Subcutaneous abdominal adipose tissue (tissue), 5 donors: Measurements from ENCODE around the gene GOPC.
A peak's percentile ranks its signal among the peaks of the same experiment; 100 is the strongest.

Experiments used
- H3K27ac ChIP-seq: one replicate; pipeline ENCODE4 v1.7.0; 2013; ENCODE audit warnings: low read depth, mild to moderate bottlenecking, inconsistent platforms, low read length, moderate library complexity
- H3K27me3 ChIP-seq, 5 donors: one replicate each; pipeline ENCODE4 v1.7.0; 2013; ENCODE audit warnings: low read length in 5 of 5, inconsistent platforms in 1 of 5; ENCODE audit not compliant: control insufficient read depth in 5 of 5, insufficient read depth in 4 of 5
- H3K36me3 ChIP-seq, 5 donors: one replicate each; pipeline ENCODE4 v1.7.0; 2013; ENCODE audit warnings: low read length in 5 of 5; ENCODE audit not compliant: control insufficient read depth in 5 of 5, insufficient read depth in 5 of 5
- H3K4me1 ChIP-seq, 5 donors: one replicate each; pipeline ENCODE4 v1.7.0; 2013; ENCODE audit warnings: low read length in 5 of 5, mild to moderate bottlenecking in 3 of 5, moderate library complexity in 1 of 5; ENCODE audit not compliant: control insufficient read depth in 5 of 5, insufficient read depth in 5 of 5
- H3K4me3 ChIP-seq, 5 donors: one replicate each; pipeline ENCODE4 v1.7.0; 2013; ENCODE audit warnings: low read length in 5 of 5, low read depth in 1 of 5
- H3K9ac ChIP-seq, 5 donors: one replicate each; pipeline ENCODE4 v1.7.0; 2013; ENCODE audit warnings: low read length in 5 of 5, mild to moderate bottlenecking in 4 of 5, moderate library complexity in 3 of 5
- H3K9me3 ChIP-seq, 5 donors: one replicate each; pipeline ENCODE4 v1.7.0; 2013; ENCODE audit warnings: low read length in 5 of 5; ENCODE audit not compliant: control insufficient read depth in 5 of 5
- donor health status: healthy.
- donor health status: healthy.
- donor health status: healthy.
- donor health status: healthy.
- donor health status: healthy.

Gene GOPC

GRCh38 chr6:117550618-117551242, 51.6 kb downstream of the GOPC start:
- peaks cover 0 to 14% (median 9%) of the 10 kb centered on the region in 5 donors for H3K4me1 ChIP-seq

GRCh38 chr6:117550078-117550600, 52.2 kb downstream of the GOPC start:
- H3K9ac ChIP-seq, result no peak overlapping the region
- H3K4me3 ChIP-seq, result no peak overlapping the region
- peaks cover 0 to 32% (median 17%) of the 10 kb centered on the region in 5 donors for H3K36me3 ChIP-seq
- H3K27me3 ChIP-seq, result no peaks in the 10 kb centered on the region
- H3K4me1 ChIP-seq, result peaks cover 0 to 14% (median 9%) of the 10 kb centered on the region in 5 donors
- H3K9me3 ChIP-seq, result no peaks in the 10 kb centered on the region
- no peak overlapping the region for H3K27ac ChIP-seq

More at GRCh38 chr6:117550618-117551242, 51.6 kb downstream of the GOPC start:
- Histone ChIP-seq H3K9me3 (no peaks in the 10 kb centered on the region), H3K9ac (no peak overlapping the region), H3K4me3 (no peak overlapping the region), H3K27ac (no peak overlapping the region), H3K36me3 (peaks cover 0 to 26% (median 11%) of the 10 kb centered on the region in 5 donors), H3K27me3 (no peaks in the 10 kb centered on the region)

- no peak overlapping the region for H3K27ac ChIP-seq
- H3K9me3 ChIP-seq, result no peaks in the 10 kb centered on the region
- no peak overlapping the region for H3K4me3 ChIP-seq
- H3K36me3 ChIP-seq, result peaks cover 0 to 36% (median 20%) of the 10 kb centered on the region in 5 donors
- no peak overlapping the region for H3K9ac ChIP-seq
- H3K27me3 ChIP-seq, result no peaks in the 10 kb centered on the region
- H3K4me1 ChIP-seq, result peaks cover 0 to 14% (median 9%) of the 10 kb centered on the region in 5 donors
Measured at GRCh38 chr6:117549611-117550010, 52.7 kb downstream of the GOPC start.

- Histone ChIP-seq H3K9me3 (no peaks in the 10 kb centered on the region), H3K27ac (no peak overlapping the region), H3K4me3 (no peak overlapping the region), H3K36me3 (peaks cover 7 to 39% (median 20%) of the 10 kb centered on the region in 5 donors), H3K27me3 (no peaks in the 10 kb centered on the region), H3K4me1 (peaks cover 0 to 14% (median 9%) of the 10 kb centered on the region in 5 donors), H3K9ac (no peak overlapping the region)
Measured at GRCh38 chr6:117548797-117549301, 53.5 kb downstream of the GOPC start.

GRCh38 chr6:117547688-117548621, 54.4 kb downstream of the GOPC start:
- Histone ChIP-seq H3K27me3 (no peaks in the 10 kb centered on the region), H3K36me3 (peaks cover 7 to 39% (median 20%) of the 10 kb centered on the region in 5 donors), H3K4me1 (peaks cover 0 to 14% (median 9%) of the 10 kb centered on the region in 5 donors), H3K9me3 (no peaks in the 10 kb centered on the region), H3K4me3 (peak overlapping the region; percentile 55 to 67 (median 62)), H3K27ac (no peak overlapping the region), H3K9ac (peak overlapping the region in 2 of 5 donors; percentile 13 to 59)

- peaks cover 7 to 42% (median 20%) of the 10 kb centered on the region in 5 donors for H3K36me3 ChIP-seq
Measured at GRCh38 chr6:117546674-117547073, 55.6 kb downstream of the GOPC start.

GRCh38 chr6:117545161-117545595, 57.1 kb downstream of the GOPC start:
- Histone ChIP-seq H3K27ac (no peak overlapping the region), H3K4me1 (peaks cover 0 to 14% (median 9%) of the 10 kb centered on the region in 5 donors), H3K9me3 (no peaks in the 10 kb centered on the region), H3K4me3 (no peak overlapping the region), H3K9ac (no peak overlapping the region), H3K36me3 (peaks cover 14 to 50% (median 26%) of the 10 kb centered on the region in 5 donors), H3K27me3 (no peaks in the 10 kb centered on the region)

More at GRCh38 chr6:117546674-117547073, 55.6 kb downstream of the GOPC start:
- H3K9me3 ChIP-seq, result no peaks in the 10 kb centered on the region
- no peak overlapping the region for H3K9ac ChIP-seq
- no peak overlapping the region for H3K27ac ChIP-seq
- H3K27me3 ChIP-seq, result no peaks in the 10 kb centered on the region
- peaks cover 0 to 14% (median 9%) of the 10 kb centered on the region in 5 donors for H3K4me1 ChIP-seq
- no peak overlapping the region for H3K4me3 ChIP-seq

GRCh38 chr6:117544716-117545115, 57.6 kb downstream of the GOPC start:
- H3K27ac ChIP-seq, result no peak overlapping the region
- peaks cover 14 to 52% (median 26%) of the 10 kb centered on the region in 5 donors for H3K36me3 ChIP-seq
- peaks cover 0 to 14% (median 9%) of the 10 kb centered on the region in 5 donors for H3K4me1 ChIP-seq
- no peak overlapping the region for H3K9ac ChIP-seq
- no peaks in the 10 kb centered on the region for H3K9me3 ChIP-seq
- no peak overlapping the region for H3K4me3 ChIP-seq
- H3K27me3 ChIP-seq, result no peaks in the 10 kb centered on the region

GRCh38 chr6:117542493-117542892, 59.8 kb downstream of the GOPC start:
- Histone ChIP-seq H3K4me3 (no peak overlapping the region), H3K27ac (no peak overlapping the region), H3K27me3 (no peaks in the 10 kb centered on the region), H3K9ac (no peak overlapping the region), H3K9me3 (no peaks in the 10 kb centered on the region), H3K36me3 (peaks cover 17 to 50% (median 33%) of the 10 kb centered on the region in 5 donors), H3K4me1 (peaks cover 0 to 2% (median 0%) of the 10 kb centered on the region in 5 donors)
